HepG2 (cell line): Measurements from ENCODE around the gene TFPI. TPM values are rescaled to one million over a fixed set of nuclear protein-coding genes. Genes with fewer than 3 reads are reported as not detected.
A peak's percentile ranks its signal among the peaks of the same experiment; 100 is the strongest.

Experiments used
- FOXA1 ChIP-seq, 2 experiments: fragments of 450-650 bp in 1 of 2; sonication (generic) in 1 of 2; formaldehyde crosslinking in 1 of 2; IDR thresholded peaks; 2 replicates each; pipeline versions ENCODE4 v1.4.0 to v1.6.1; 2016 to 2020; ENCODE audit warnings: missing genetic modification reagents in 1 of 2
- FOXO1 ChIP-seq: sonication (generic); formaldehyde crosslinking; IDR thresholded peaks from 2 replicates; pipeline ENCODE4 v1.4.0; 2020; ENCODE audit warnings: missing genetic modification reagents
- HNF4G ChIP-seq, 2 experiments: sonication (generic) in 1 of 2; formaldehyde crosslinking in 1 of 2; IDR thresholded peaks; 2 replicates each; pipeline versions ENCODE4 v1.4.0 to v1.6.1; 2011 to 2020; ENCODE audit warnings: borderline replicate concordance in 2 of 2, low read depth in 2 of 2, mild to moderate bottlenecking in 2 of 2, low read length in 1 of 2, missing genetic modification reagents in 1 of 2, moderate library complexity in 1 of 2
- HOXA9 ChIP-seq: sonication (generic); formaldehyde crosslinking; IDR thresholded peaks from 2 replicates; pipeline ENCODE4 v1.8.1; 2022; ENCODE audit warnings: missing genetic modification reagents, mild to moderate bottlenecking, moderate library complexity, borderline replicate concordance
- IRF2 ChIP-seq: IDR thresholded peaks from 2 replicates; pipeline ENCODE4 v1.6.1; 2018; ENCODE audit warnings: missing genetic modification reagents, missing compliant biosample characterization
- KAT7 ChIP-seq: IDR thresholded peaks from 2 replicates; pipeline ENCODE4 v1.6.1; 2018; ENCODE audit warnings: borderline replicate concordance, missing compliant biosample characterization
- KMT2A ChIP-seq: sonication (generic); formaldehyde crosslinking; IDR thresholded peaks from 2 replicates; pipeline ENCODE4 v1.4.0; 2020; ENCODE audit warnings: missing genetic modification reagents
- POLR2AphosphoS5 ChIP-seq: IDR thresholded peaks from 2 replicates; pipeline ENCODE4 v1.6.1; 2012; ENCODE audit warnings: low read depth, low read length
- ZNF605 ChIP-seq: sonication (generic); formaldehyde crosslinking; IDR thresholded peaks from 2 replicates; pipeline ENCODE4 v1.8.0; 2022; ENCODE audit warnings: mild to moderate bottlenecking, missing genetic modification reagents
- polyA plus RNA-seq, 8 experiments: library from polyadenylated mRNA; depleted of rRNA in 3 of 8; stranded (reverse) in 7 of 8; unstranded in 1 of 8; fragments of >200 nt; fragmentation: Illumina TruSeq in 4 of 8; extraction: Trizol in 4 of 8; gene quantifications; 2 replicates each; pipeline versions ENCODE4 v1.2.1 to v1.2.3, GENCODE V29; 2011 to 2016; ENCODE audit warnings: low read depth in 4 of 8, missing spikeins in 1 of 8, mixed read lengths in 1 of 8; ENCODE audit not compliant: insufficient read depth in 1 of 8
- total RNA-seq, 5 experiments: library from RNA; depleted of rRNA; stranded (reverse); fragments of >200 nt; fragmentation: Illumina TruSeq; extraction: Trizol; gene quantifications; 2 replicates each; pipeline ENCODE4 v1.2.3, GENCODE V29; 2016; ENCODE audit warnings: low read depth in 1 of 5
- TF ChIP-seq, protein P1 (sequence below): sonication (generic); formaldehyde crosslinking; IDR thresholded peaks from 2 replicates; pipeline ENCODE4 v1.8.0; 2022; ENCODE audit warnings: low read depth, missing genetic modification reagents
- TF ChIP-seq, protein P2 (sequence below): sonication (generic); formaldehyde crosslinking; conservative IDR thresholded peaks from 2 replicates; pipeline ENCODE4 v1.8.1; 2023; ENCODE audit warnings: missing genetic modification reagents
- TF ChIP-seq, protein P3 (sequence below): sonication (generic); formaldehyde crosslinking; IDR thresholded peaks from 2 replicates; pipeline ENCODE4 v1.8.1; 2022; ENCODE audit warnings: mild to moderate bottlenecking, missing genetic modification reagents
- TF ChIP-seq, protein P4 (sequence below): sonication (generic); formaldehyde crosslinking; IDR thresholded peaks from 2 replicates; pipeline ENCODE4 v1.4.0; 2020; ENCODE audit warnings: mild to moderate bottlenecking, missing genetic modification reagents, borderline replicate concordance

Gene TFPI
- total and polyA plus RNA-seq, 2 of the 13 experiments (the other 11 are each of a cell fraction or from before 2014, with no cell fraction given) = 301 to 436 TPM

DNA sequence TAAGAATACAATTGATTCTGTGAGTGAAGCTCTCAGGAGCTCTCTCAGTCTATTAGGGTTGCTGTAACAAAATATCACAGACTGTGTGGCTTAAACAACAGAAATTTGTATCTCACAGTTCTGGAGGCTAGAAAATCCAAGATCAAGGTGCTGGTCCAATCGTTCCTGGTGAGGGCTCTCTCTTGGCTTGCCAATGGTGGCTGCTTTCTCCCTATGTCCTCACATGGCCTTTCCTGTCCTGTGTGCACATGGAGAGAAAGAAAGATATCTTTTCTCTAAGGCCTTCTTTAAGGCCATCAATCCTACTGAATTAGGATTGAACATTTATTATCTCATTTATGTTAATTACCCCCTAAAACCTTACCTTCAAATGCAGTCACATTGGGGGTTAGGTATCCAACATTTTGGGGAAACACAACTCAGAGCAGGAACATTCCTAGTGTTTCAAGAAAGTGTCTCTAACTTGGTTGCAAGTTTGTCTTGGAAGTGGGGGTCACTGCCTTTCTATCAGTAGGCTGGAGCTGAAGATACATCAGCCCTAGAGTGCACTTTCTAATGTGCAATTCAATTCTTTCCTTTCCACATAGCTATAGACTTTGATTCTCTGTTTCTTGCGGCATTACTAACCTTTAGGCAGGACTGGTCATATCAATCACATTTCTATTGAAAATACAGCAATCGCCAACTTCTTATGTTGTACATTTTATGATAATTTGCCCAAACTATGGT lies 24.8 kb downstream of the TFPI start (continued):
- TF ChIP-seq FOXA1 (IDR thresholded peaks at IDR 0.05) (no peak), FOXA1 (CRISPR knock-in tag; IDR thresholded peaks at IDR 0.05) (no peak), FOXO1 (CRISPR knock-in tag) (no peak), KAT7 (no peak), KMT2A (CRISPR knock-in tag) (peak; percentile 15; the same call in 1 of the 2 replicates), IRF2 (CRISPR knock-in tag) (no peak), POLR2AphosphoS5 (peak; percentile 56), ZNF605 (CRISPR knock-in tag) (no peak), HOXA9 (CRISPR knock-in tag) (no peak), HNF4G (IDR thresholded peaks at IDR 0.05; ENCODE audit: borderline replicate concordance, low read depth, low read length) (no peak), HNF4G (CRISPR knock-in tag; IDR thresholded peaks at IDR 0.05; ENCODE audit: borderline replicate concordance, low read depth) (no peak)
- TF ChIP-seq, protein P1, sequence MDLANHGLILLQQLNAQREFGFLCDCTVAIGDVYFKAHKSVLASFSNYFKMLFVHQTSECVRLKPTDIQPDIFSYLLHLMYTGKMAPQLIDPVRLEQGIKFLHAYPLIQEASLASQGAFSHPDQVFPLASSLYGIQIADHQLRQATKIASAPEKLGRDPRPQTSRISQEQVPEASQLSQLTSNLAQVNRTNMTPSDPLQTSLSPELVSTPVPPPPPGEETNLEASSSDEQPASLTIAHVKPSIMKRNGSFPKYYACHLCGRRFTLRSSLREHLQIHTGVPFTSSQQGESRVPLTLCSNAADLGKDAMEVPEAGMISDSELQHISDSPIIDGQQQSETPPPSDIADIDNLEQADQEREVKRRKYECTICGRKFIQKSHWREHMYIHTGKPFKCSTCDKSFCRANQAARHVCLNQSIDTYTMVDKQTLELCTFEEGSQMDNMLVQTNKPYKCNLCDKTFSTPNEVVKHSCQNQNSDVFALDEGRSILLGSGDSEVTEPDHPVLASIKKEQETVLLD (CRISPR knock-in tag) = no peak
- TF ChIP-seq, protein P2, sequence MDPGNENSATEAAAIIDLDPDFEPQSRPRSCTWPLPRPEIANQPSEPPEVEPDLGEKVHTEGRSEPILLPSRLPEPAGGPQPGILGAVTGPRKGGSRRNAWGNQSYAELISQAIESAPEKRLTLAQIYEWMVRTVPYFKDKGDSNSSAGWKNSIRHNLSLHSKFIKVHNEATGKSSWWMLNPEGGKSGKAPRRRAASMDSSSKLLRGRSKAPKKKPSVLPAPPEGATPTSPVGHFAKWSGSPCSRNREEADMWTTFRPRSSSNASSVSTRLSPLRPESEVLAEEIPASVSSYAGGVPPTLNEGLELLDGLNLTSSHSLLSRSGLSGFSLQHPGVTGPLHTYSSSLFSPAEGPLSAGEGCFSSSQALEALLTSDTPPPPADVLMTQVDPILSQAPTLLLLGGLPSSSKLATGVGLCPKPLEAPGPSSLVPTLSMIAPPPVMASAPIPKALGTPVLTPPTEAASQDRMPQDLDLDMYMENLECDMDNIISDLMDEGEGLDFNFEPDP (CRISPR knock-in tag) = no peak
- TF ChIP-seq, protein P3, sequence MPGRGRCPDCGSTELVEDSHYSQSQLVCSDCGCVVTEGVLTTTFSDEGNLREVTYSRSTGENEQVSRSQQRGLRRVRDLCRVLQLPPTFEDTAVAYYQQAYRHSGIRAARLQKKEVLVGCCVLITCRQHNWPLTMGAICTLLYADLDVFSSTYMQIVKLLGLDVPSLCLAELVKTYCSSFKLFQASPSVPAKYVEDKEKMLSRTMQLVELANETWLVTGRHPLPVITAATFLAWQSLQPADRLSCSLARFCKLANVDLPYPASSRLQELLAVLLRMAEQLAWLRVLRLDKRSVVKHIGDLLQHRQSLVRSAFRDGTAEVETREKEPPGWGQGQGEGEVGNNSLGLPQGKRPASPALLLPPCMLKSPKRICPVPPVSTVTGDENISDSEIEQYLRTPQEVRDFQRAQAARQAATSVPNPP (CRISPR knock-in tag) = no peak
- TF ChIP-seq, protein P4, sequence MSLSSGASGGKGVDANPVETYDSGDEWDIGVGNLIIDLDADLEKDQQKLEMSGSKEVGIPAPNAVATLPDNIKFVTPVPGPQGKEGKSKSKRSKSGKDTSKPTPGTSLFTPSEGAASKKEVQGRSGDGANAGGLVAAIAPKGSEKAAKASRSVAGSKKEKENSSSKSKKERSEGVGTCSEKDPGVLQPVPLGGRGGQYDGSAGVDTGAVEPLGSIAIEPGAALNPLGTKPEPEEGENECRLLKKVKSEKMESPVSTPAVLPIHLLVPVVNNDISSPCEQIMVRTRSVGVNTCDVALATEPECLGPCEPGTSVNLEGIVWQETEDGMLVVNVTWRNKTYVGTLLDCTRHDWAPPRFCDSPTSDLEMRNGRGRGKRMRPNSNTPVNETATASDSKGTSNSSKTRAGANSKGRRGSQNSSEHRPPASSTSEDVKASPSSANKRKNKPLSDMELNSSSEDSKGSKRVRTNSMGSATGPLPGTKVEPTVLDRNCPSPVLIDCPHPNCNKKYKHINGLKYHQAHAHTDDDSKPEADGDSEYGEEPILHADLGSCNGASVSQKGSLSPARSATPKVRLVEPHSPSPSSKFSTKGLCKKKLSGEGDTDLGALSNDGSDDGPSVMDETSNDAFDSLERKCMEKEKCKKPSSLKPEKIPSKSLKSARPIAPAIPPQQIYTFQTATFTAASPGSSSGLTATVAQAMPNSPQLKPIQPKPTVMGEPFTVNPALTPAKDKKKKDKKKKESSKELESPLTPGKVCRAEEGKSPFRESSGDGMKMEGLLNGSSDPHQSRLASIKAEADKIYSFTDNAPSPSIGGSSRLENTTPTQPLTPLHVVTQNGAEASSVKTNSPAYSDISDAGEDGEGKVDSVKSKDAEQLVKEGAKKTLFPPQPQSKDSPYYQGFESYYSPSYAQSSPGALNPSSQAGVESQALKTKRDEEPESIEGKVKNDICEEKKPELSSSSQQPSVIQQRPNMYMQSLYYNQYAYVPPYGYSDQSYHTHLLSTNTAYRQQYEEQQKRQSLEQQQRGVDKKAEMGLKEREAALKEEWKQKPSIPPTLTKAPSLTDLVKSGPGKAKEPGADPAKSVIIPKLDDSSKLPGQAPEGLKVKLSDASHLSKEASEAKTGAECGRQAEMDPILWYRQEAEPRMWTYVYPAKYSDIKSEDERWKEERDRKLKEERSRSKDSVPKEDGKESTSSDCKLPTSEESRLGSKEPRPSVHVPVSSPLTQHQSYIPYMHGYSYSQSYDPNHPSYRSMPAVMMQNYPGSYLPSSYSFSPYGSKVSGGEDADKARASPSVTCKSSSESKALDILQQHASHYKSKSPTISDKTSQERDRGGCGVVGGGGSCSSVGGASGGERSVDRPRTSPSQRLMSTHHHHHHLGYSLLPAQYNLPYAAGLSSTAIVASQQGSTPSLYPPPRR (CRISPR knock-in tag) = 0 out of 2 replicates have a peak, but pooled peaks have one; percentile 5
